ENCODE results near the gene WDR82. TPM values are rescaled to one million over a fixed set of nuclear protein-coding genes. Genes with fewer than 3 reads are reported as not detected.

WDR82 gene
- total and polyA plus RNA-seq, 9 of the 15 experiments (the other 6 are each of a cell fraction or from before 2014, with no cell fraction given): 6.4 to 62.9 (median 37.1) TPM

GRCh38 chr3:52227766-52228165 is 50.7 kb downstream of the WDR82 start (continued):
- no peak for TF ChIP-seq RNF219 (CRISPR knock-in tag; IDR thresholded peaks at IDR 0.05)
- TF ChIP-seq BCOR (IDR thresholded peaks at IDR 0.05): no peak
- TF ChIP-seq, protein P1, sequence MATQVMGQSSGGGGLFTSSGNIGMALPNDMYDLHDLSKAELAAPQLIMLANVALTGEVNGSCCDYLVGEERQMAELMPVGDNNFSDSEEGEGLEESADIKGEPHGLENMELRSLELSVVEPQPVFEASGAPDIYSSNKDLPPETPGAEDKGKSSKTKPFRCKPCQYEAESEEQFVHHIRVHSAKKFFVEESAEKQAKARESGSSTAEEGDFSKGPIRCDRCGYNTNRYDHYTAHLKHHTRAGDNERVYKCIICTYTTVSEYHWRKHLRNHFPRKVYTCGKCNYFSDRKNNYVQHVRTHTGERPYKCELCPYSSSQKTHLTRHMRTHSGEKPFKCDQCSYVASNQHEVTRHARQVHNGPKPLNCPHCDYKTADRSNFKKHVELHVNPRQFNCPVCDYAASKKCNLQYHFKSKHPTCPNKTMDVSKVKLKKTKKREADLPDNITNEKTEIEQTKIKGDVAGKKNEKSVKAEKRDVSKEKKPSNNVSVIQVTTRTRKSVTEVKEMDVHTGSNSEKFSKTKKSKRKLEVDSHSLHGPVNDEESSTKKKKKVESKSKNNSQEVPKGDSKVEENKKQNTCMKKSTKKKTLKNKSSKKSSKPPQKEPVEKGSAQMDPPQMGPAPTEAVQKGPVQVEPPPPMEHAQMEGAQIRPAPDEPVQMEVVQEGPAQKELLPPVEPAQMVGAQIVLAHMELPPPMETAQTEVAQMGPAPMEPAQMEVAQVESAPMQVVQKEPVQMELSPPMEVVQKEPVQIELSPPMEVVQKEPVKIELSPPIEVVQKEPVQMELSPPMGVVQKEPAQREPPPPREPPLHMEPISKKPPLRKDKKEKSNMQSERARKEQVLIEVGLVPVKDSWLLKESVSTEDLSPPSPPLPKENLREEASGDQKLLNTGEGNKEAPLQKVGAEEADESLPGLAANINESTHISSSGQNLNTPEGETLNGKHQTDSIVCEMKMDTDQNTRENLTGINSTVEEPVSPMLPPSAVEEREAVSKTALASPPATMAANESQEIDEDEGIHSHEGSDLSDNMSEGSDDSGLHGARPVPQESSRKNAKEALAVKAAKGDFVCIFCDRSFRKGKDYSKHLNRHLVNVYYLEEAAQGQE (IDR thresholded peaks at IDR 0.05; ENCODE audit: borderline replicate concordance): no peak
- TF ChIP-seq, protein P1 (CRISPR knock-in tag; IDR thresholded peaks at IDR 0.05; ENCODE audit: low read depth): no peak
